HG03175 (cell line): ENCODE measurements around the gene PMP22.

Source experiments
- ATAC-seq: cut with Tn5 transposase; IDR thresholded peaks from one replicate; pipeline ENCODE4 v1.9.1; 2021; ENCODE audit warnings: mild to moderate bottlenecking, moderate library complexity; ENCODE audit not compliant: unreplicated experiment

PMP22 gene

GRCh38 chr17:15278380-15278779 lies 13.3 kb upstream of the PMP22 start:
- no peak for ATAC-seq

GRCh38 chr17:15274017-15274416 lies 8.9 kb upstream of the PMP22 start:
- no peak for ATAC-seq

- ATAC-seq = no peak
Observed at GRCh38 chr17:15273141-15273793, 8.1 kb upstream of the PMP22 start.

GRCh38 chr17:15271741-15272140 lies 6.6 kb upstream of the PMP22 start:
- no peak for ATAC-seq

- no peak for ATAC-seq
Observed at GRCh38 chr17:15270628-15271381, 5.7 kb upstream of the PMP22 start.

- ATAC-seq = no peak
Observed at GRCh38 chr17:15269780-15270089, 4.6 kb upstream of the PMP22 start.

GRCh38 chr17:15269087-15269779 lies 4.1 kb upstream of the PMP22 start:
- no peak for ATAC-seq

GRCh38 chr17:15268461-15268860 lies 3.3 kb upstream of the PMP22 start:
- no peak for ATAC-seq

- no peak for ATAC-seq
Observed at GRCh38 chr17:15267996-15268395, 2.9 kb upstream of the PMP22 start.

GRCh38 chr17:15266325-15267125 lies 1.4 kb upstream of the PMP22 start:
- ATAC-seq = no peak

GRCh38 chr17:15264542-15264941 lies 584 bp downstream of the PMP22 start:
- no peak for ATAC-seq

- no peak for ATAC-seq
Observed at GRCh38 chr17:15263680-15264079, 1.4 kb downstream of the PMP22 start.

- ATAC-seq = no peak
Observed at GRCh38 chr17:15263206-15263579, 1.9 kb downstream of the PMP22 start.

GRCh38 chr17:15262291-15263205 lies 2.6 kb downstream of the PMP22 start:
- ATAC-seq = no peak

- ATAC-seq = no peak
Observed at GRCh38 chr17:15261802-15262290, 3.3 kb downstream of the PMP22 start.

GRCh38 chr17:15261258-15261801 lies 3.8 kb downstream of the PMP22 start:
- no peak for ATAC-seq

- ATAC-seq = no peak
Observed at GRCh38 chr17:15260376-15261257, 4.5 kb downstream of the PMP22 start.

GRCh38 chr17:15257796-15258512 lies 7.2 kb downstream of the PMP22 start:
- ATAC-seq = no peak
